KOPT-K1 (cell line): ENCODE measurements around the gene KRT84.

Source experiments
- H3K27ac ChIP-seq: fragments of 200-600 bp; sonication (generic); 2 replicates; pipeline ENCODE4 v1.5.1; 2016; ENCODE audit warnings: antibody characterized with exemption, mild to moderate bottlenecking, low read depth, low read length; ENCODE audit not compliant: poor library complexity, severe bottlenecking
- H3K36me3 ChIP-seq: fragments of 200-600 bp; sonication (generic); 2 replicates; pipeline ENCODE4 v1.5.1; 2017; ENCODE audit warnings: antibody characterized with exemption, mild to moderate bottlenecking, low read length, moderate library complexity; ENCODE audit not compliant: insufficient read depth
- H3K9me3 ChIP-seq: fragments of 200-600 bp; sonication (generic); 2 replicates; pipeline ENCODE4 v1.5.1; 2017; ENCODE audit warnings: antibody characterized with exemption, low read length, mild to moderate bottlenecking; ENCODE audit not compliant: insufficient read depth, poor library complexity, severe bottlenecking

KRT84 gene

GRCh38 chr12:52363111-52363679, 22.3 kb downstream of the KRT84 start:
- Histone ChIP-seq H3K36me3 (no peaks in the 10 kb centered on the region), H3K27ac (no peak overlapping the region)

DNA sequence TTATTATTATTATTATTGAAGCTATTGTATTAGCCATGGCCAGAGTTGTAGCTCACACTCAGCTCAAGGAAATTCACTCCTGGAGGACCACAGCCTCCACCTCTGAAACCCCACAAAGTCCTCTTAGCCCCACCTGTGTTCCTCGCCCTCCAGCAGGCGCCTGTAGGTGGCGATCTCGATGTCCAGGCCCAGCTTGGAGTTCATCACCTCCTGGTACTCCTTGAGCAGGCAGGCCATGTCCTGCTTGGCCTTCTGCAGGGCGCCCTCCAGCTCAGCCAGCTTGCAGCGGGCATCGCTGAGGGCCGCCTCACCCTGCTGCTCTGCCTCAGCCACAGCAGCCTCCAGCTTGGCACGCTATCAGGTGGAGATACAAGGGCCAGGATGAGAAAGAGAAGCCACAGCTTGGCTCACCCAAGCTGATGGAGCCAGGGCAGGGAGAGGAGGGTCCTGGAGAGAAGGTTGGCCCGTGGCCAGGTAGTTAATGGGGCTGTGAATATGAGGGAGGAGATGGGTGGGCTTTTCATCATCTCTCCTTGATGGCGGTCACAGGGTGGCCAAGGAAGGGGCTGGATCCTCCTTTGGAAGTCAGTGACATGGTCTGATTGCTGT, 23.2 kb downstream of the KRT84 start:
- H3K27ac ChIP-seq, result no peak overlapping the region
- no peaks in the 10 kb centered on the region for H3K9me3 ChIP-seq
- no peaks in the 10 kb centered on the region for H3K36me3 ChIP-seq

More at GRCh38 chr12:52363111-52363679, 22.3 kb downstream of the KRT84 start:
- no peaks in the 10 kb centered on the region for H3K9me3 ChIP-seq

GRCh38 chr12:52361553-52361952, 23.9 kb downstream of the KRT84 start:
- H3K36me3 ChIP-seq, result no peaks in the 10 kb centered on the region
- no peak overlapping the region for H3K27ac ChIP-seq
- no peaks in the 10 kb centered on the region for H3K9me3 ChIP-seq

GRCh38 chr12:52360663-52361271, 24.7 kb downstream of the KRT84 start:
- Histone ChIP-seq H3K36me3 (no peaks in the 10 kb centered on the region), H3K9me3 (no peaks in the 10 kb centered on the region), H3K27ac (no peak overlapping the region)

DNA sequence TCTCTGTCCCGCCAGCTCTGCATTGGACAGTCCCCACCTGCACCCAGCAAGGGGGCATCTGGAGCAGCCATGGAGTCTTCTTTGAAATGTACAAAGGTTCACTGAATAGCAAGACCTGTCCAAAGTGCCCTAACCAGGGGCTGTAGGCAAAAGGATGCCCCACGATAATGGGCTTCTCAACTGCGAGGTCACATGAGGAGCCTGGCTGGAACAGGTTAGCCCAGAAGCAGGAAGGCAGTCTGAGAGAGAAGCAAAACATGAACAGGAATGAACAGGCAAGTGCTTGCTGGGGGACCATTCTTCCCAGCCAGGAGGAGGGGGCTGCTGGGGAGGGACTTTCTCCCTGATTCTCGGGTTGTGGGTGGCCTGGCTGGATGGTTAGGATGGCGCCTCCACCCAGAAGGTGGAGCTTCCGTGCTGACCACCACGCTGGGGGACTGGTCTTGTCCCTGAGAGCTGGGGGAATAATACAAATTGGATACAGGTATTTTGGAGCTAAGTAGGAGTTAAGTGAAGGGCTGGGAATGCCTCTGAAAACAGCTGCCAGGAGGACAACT, 25.3 kb downstream of the KRT84 start:
- Histone ChIP-seq H3K27ac (no peak overlapping the region), H3K36me3 (no peaks in the 10 kb centered on the region), H3K9me3 (no peaks in the 10 kb centered on the region)

DNA sequence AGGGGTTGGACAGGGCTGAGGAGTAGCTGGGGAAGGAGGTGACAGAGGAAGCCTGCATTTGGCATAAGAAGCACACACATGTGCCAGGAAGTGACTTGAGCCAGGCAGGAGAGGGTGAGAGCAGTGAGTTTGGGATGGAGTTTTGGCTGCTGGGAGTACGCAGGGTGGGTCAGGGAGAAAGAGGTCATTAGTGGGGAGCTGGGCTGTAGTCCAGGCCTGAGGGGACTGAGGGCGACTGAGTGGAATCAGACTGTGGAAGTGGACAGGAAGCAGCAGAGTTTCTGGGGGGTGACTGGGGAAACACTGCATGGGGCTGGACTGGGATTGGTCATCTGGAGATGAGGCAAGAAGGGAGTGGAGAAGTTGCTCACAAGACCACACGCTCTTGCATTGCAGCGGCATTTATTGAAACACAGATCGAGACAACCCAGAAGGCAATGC, 25.8 kb downstream of the KRT84 start:
- Histone ChIP-seq H3K36me3 (no peaks in the 10 kb centered on the region), H3K9me3 (no peaks in the 10 kb centered on the region), H3K27ac (no peak overlapping the region)

GRCh38 chr12:52358575-52359350, 26.7 kb downstream of the KRT84 start:
- Histone ChIP-seq H3K9me3 (no peaks in the 10 kb centered on the region), H3K36me3 (no peaks in the 10 kb centered on the region), H3K27ac (no peak overlapping the region)

GRCh38 chr12:52356762-52357580, 28.5 kb downstream of the KRT84 start:
- no peaks in the 10 kb centered on the region for H3K36me3 ChIP-seq
- no peaks in the 10 kb centered on the region for H3K9me3 ChIP-seq
- H3K27ac ChIP-seq, result no peak overlapping the region

GRCh38 chr12:52356031-52356761, 29.3 kb downstream of the KRT84 start:
- Histone ChIP-seq H3K36me3 (no peaks in the 10 kb centered on the region), H3K27ac (no peak overlapping the region), H3K9me3 (no peaks in the 10 kb centered on the region)

DNA sequence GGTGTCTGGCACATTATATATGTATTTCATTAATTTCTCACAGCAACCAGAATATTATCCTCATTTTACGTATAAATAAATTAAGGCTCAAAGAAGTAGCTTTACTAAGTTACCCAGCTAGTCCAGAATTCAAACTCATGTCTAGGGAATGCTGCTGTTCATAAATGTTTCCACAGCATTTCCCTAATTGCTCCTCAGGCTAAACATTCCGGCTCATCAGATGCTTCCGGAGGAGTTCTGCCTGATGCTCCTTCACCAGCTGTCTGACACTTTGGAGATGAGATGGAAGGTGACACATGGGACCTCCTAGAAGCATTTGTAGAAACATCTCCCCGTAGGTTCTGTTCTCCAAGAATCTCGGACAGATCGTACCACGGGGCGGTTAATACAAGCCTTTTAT, 30.3 kb downstream of the KRT84 start:
- H3K9me3 ChIP-seq, result no peaks in the 10 kb centered on the region
- H3K27ac ChIP-seq, result no peak overlapping the region
- H3K36me3 ChIP-seq, result no peaks in the 10 kb centered on the region

- H3K9me3 ChIP-seq, result no peaks in the 10 kb centered on the region
- H3K27ac ChIP-seq, result no peak overlapping the region
- no peaks in the 10 kb centered on the region for H3K36me3 ChIP-seq
Observed at GRCh38 chr12:52354200-52354599, 31.3 kb downstream of the KRT84 start.

- no peaks in the 10 kb centered on the region for H3K36me3 ChIP-seq
- H3K9me3 ChIP-seq, result no peaks in the 10 kb centered on the region
- no peak overlapping the region for H3K27ac ChIP-seq
Observed at GRCh38 chr12:52353766-52354165, 31.7 kb downstream of the KRT84 start.

DNA sequence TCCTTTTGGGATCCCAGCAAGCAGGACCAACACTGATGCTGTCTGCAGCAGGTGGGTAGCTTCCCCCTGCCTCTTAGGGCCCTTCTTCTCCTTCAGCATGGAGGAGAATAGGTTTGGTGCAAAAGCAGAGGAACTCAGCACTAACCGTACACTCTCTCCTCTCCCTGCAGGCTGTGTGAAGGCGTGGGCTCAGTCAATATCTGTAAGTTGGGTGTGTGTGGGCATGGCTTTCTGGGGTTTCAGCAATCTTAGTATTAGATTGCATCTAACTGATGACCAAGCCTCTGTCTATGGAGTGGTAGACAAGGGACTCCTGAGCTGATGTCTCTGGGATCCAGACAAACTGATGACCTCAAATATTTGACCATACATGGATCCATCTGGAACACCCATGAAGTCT, 32.5 kb downstream of the KRT84 start:
- no peak overlapping the region for H3K27ac ChIP-seq
- H3K36me3 ChIP-seq, result no peaks in the 10 kb centered on the region
- no peaks in the 10 kb centered on the region for H3K9me3 ChIP-seq
